NCI-H146 (cell line): Measurements from ENCODE around the gene ARPC4.

Experiments used
- DNase-seq: peaks from one replicate; lab custom pipeline; 2025; lab: John Stamatoyannopoulos, UW

ARPC4 gene

GRCh38 chr3:9793161-9793781, 389 bp downstream of the ARPC4 start:
- no peak for DNase-seq

GRCh38 chr3:9794400-9794799, 1.5 kb downstream of the ARPC4 start:
- DNase-seq: no peak

GRCh38 chr3:9795207-9795606, 2.3 kb downstream of the ARPC4 start:
- no peak for DNase-seq

- DNase-seq: no peak
Observed at GRCh38 chr3:9797196-9797945, 4.5 kb downstream of the ARPC4 start.

- no peak for DNase-seq
Observed at GRCh38 chr3:9800529-9800928, 7.6 kb downstream of the ARPC4 start.

- no peak for DNase-seq
Observed at GRCh38 chr3:9803494-9803893, 10.6 kb downstream of the ARPC4 start.

GRCh38 chr3:9804996-9805395, 12.1 kb downstream of the ARPC4 start:
- no peak for DNase-seq

- DNase-seq: no peak
Observed at GRCh38 chr3:9806137-9806536, 13.3 kb downstream of the ARPC4 start.

GRCh38 chr3:9806688-9807589, 14.1 kb downstream of the ARPC4 start:
- DNase-seq: no peak

- DNase-seq: no peak
Observed at GRCh38 chr3:9807981-9808344, 15.1 kb downstream of the ARPC4 start.

- DNase-seq: peak; percentile 17
Observed at GRCh38 chr3:9808345-9809037, 15.6 kb downstream of the ARPC4 start.

GRCh38 chr3:9809239-9809614, 16.3 kb downstream of the ARPC4 start:
- DNase-seq: no peak

GRCh38 chr3:9809615-9810432, 16.9 kb downstream of the ARPC4 start, which contains the start of gene TTLL3:
Gene TTLL3 (plus strand): TSS chr3:9810262. CDS start chr3:9810662, 400 bp downstream.
- peak; percentile 72 for DNase-seq

GRCh38 chr3:9810433-9810770, 17.5 kb downstream of the ARPC4 start:
- no peak for DNase-seq

GRCh38 chr3:9810846-9811245, 18.0 kb downstream of the ARPC4 start:
- no peak for DNase-seq

GRCh38 chr3:9812870-9813483, 20.1 kb downstream of the ARPC4 start:
- no peak for DNase-seq

GRCh38 chr3:9815986-9816385, 23.1 kb downstream of the ARPC4 start:
- DNase-seq: no peak

- DNase-seq: no peak
Observed at GRCh38 chr3:9817436-9817835, 24.6 kb downstream of the ARPC4 start.

GRCh38 chr3:9818666-9819335, 25.9 kb downstream of the ARPC4 start:
- DNase-seq: no peak

GRCh38 chr3:9820543-9820942, 27.7 kb downstream of the ARPC4 start:
- no peak for DNase-seq
